Stimulated activated CD4-positive, alpha-beta T cell treated with anti-CD3 and anti-CD28 coated beads, Interleukin-4, amount 100 ng/mL, for 1 hour (primary cell): Measurements from ENCODE around the gene AATF.

Experiments used
- DNase-seq: peaks from one replicate; pipeline ENCODE4 v3.0.0-alpha.2; 2020

The AATF gene

GRCh38 chr17:36992701-36993100 lies 43.9 kb downstream of the AATF start:
- no peak for DNase-seq

GRCh38 chr17:36993227-36993626 lies 44.5 kb downstream of the AATF start:
- DNase-seq, result no peak

DNA sequence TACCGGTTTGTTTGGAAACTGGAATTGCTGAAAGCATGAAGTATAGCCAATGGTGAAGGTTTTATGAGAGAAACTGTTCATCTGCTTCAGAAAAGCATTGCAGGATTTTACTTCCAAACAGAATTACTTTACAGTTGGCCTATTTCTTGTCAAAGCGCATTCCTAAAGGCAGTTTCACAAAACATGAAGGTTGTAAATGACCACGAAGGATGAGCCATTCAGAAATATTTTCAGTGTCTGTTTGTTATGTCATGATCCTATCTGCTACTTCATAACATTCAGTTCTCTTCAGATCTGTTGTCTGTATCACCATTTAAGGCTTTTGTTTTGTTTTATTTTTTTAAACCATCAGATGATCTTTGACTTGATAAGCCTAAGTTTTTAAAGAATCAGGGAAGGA lies 45.7 kb downstream of the AATF start:
- DNase-seq, result no peak

DNA sequence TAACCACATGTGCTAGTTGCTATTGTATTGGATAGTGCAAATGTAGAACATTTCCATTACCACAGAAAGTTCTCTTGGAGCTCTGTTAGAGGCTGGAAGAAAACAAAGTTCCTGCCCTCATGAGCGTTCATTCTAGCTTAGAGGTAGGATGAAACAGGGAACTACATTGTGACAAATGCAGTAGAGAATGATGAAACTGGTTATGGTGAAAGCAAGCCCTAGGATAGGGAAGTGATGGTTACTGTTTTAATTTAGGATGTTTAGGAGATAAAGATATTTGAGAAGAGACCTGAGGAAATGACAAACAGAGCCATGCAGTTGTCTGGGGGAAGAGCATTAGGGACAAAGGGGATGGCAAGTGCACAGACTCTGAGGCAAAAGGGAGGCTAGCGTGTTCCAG lies 50.7 kb downstream of the AATF start:
- DNase-seq, result no peak

DNA sequence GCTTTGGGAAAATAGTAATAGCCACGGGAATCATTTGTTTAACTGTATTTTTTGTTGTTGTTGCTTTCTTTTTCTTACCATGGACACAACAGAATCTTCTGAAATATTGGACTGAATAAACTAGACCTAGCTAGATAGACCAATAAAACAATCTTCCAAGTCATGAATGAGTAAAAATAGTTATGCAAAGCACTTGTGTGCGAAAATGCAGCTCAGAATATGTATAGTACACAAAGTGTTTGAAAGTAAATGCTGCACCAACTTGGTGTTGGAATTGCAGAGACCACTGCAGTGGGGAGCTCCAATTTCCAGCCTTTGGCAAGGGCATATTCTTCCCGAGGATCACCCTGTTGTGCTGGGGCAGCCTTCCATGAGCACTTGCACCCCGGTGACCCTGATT lies 68.0 kb downstream of the AATF start:
- DNase-seq, result no peak

- DNase-seq, result no peak
These were observed 68.7 kb downstream of the AATF start for GRCh38 chr17:37017404-37017803.

DNA sequence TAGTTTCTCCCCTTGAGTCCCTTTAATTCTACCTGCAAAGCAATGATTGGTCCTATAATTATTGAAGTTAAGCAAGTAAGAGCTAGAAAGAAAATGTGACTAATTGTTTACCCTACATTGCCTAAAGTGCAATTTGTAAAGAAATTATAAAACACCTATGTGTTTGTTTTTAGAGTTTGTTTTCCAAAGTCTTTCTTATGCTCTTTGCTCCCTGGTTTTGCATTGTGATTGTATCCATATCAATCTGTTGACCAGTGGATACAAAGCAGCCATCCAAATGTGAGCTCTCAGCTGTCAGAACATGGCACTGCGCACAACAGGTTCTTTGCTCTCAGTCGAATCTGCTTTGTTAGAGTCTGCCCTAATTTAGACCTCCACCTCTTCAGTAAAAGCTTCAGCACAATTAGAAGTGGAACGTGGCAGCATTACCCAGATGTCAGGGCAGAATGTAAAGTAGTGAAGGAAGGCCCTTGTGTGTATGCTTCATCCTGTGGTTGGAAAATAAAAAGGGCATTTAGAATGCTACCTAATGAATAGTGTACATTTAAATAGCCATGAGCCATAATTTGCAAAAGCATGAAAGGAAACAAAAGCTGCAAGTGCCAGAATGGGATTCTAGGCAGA lies 70.5 kb downstream of the AATF start:
- DNase-seq, result no peak

- no peak for DNase-seq
These were observed 71.0 kb downstream of the AATF start for GRCh38 chr17:37019741-37020129.

- DNase-seq, result no peak
These were observed 75.5 kb downstream of the AATF start for GRCh38 chr17:37024181-37024637.

DNA sequence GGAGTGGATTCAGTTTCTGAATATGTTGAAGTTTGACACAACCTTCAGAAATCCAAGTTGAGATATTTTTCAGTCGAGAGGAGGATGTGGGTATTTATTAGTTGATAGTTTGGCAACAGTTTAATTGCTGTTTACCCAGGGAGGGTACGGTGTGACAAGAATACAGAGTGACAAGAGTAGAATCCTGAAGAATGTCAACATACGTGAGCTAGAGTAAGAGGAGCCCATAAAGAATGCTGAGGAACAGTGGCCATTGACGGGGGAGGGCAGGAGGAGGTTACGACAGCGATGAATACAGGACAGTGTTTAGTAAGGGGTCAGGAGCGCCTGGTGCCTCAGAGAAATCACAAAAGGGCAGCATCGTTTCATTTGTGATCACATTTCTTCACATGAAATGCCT lies 76.5 kb downstream of the AATF start:
- DNase-seq, result no peak

GRCh38 chr17:37025847-37026530 lies 77.2 kb downstream of the AATF start:
- DNase-seq, result no peak

DNA sequence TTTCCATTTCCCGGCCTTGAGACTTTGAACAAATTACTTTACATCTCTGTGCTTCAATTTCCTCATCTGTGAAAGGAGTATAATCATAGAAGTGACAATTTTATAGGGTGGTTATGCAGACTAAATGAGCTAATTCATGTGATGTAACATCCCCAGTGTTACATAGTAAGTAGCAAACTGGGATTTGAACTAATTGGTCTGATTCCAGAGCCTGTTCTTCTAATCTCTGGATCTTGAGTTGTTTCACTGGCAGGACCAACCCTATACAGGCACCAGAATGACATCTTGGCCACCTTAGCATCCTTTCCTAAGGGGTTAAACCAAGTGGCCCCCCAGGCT lies 77.7 kb downstream of the AATF start:
- DNase-seq, result no peak

- DNase-seq, result no peak
These were observed 79.3 kb downstream of the AATF start for GRCh38 chr17:37028040-37028439.

GRCh38 chr17:37031493-37032083 lies 82.8 kb downstream of the AATF start:
- no peak for DNase-seq

GRCh38 chr17:37037590-37038155 lies 88.9 kb downstream of the AATF start:
- no peak for DNase-seq

GRCh38 chr17:37039269-37039668 lies 90.5 kb downstream of the AATF start:
- no peak for DNase-seq

GRCh38 chr17:37041932-37042331 lies 93.2 kb downstream of the AATF start:
- DNase-seq, result no peak

- DNase-seq, result no peak
These were observed 94.4 kb downstream of the AATF start for GRCh38 chr17:37043201-37043600.

- no peak for DNase-seq
These were observed 96.7 kb downstream of the AATF start for GRCh38 chr17:37045351-37045922.

DNA sequence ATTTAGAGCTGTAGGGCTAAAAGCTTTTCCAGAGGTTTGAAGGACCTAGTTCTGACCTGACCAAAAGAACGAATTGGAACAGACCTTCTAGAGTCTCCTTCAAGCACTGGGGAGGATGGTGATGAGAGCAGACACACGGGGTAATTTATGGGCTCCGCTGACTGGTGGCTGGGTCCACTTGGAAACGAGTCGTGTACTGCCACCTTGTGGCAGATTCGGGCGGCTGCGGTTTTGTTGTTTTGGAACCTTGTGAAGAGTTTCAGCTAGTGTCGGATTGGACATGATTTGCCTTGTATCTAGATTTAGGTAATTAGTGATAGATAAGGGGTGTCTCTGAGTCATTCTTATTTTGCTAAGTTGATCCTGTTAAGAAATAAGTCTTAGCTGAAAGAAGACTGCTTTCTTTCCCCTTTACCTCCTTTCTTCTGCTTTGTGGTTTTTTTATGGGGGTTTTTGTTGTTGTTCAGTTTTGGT lies 98.9 kb downstream of the AATF start:
- DNase-seq, result peak; percentile 75

GRCh38 chr17:37048811-37049210 lies 100.1 kb downstream of the AATF start:
- DNase-seq, result no peak

- DNase-seq, result no peak
These were observed 102.2 kb downstream of the AATF start for GRCh38 chr17:37050920-37051319.

DNA sequence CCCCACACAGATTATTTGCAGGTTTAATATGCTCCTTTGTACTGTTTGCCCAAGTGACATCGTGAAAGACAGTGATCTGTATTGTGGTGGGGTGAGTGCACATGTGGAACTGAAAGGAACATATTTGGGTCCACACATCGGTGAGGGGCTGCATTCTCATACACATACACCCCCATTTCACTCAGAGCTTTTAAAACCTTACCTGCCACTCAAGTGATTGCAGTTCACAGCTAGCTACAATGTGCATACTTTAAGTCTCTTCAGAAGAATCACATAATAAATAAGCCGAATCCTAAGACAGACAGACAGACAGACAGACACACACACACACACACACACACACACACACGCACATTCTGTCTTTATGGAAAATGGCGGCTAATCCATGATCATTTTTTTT lies 102.6 kb downstream of the AATF start:
- DNase-seq, result no peak

DNA sequence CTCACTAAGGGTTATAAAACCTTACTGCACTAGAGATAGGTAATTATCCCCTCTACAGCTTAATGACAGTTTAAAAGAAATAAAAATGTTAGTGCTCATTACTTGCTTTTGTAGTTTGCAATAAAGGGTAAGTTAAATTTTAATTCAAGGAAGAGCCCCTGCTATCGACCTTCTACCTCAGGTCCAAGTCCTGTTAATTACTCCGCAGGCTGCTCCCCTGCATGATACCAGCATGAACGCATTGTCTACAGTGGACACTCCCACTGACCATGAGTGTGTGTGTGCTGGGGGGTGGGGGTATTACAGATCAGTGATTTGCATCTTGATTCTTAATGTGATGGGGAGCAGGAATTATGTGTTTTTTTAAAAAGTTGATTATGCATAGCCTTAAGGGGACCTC lies 103.1 kb downstream of the AATF start:
- DNase-seq, result no peak
